ENCODE measurements around the gene OPRPN. TPM values are rescaled to one million over a fixed set of nuclear protein-coding genes. Genes with fewer than 3 reads are reported as not detected.

OPRPN gene
- total and polyA plus RNA-seq, 2 of the 4 experiments (the other 2 are of a cell fraction) = not detected

DNA sequence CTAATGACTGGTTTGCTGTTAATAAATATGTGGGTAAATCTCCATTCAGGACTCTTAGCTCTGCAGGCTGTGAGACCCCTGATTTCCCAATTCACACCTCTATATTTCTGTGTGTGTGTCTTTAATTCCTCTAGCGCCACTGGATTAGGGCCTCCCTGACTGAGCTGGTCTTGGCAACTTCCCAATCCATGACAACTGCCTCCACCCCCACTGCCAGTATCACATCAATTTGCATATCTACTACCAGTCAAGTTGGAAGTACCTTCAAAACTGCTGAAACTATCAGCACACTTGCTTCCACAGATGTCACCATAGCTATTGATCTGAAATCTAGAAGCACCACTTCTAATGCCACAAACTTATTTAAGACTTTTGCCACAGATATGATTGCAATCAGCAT, 27.6 kb downstream of the OPRPN start:
- Histone ChIP-seq H3K36me3 (ENCODE audit: control insufficient read depth, insufficient read depth, low read length) (no peaks in the 10 kb centered on the region), H3K4me2 (ENCODE audit: low read depth, low read length) (no peak overlapping the region), H3K4me3 (ENCODE audit: insufficient read depth, low read depth, low read length) (no peak overlapping the region), H2AK5ac (ENCODE audit: low read depth, low read length) (no peak overlapping the region), H2AFZ (replicated peaks; ENCODE audit: low read length, poor library complexity) (no peak overlapping the region), H3K9me3 (ENCODE audit: control insufficient read depth, insufficient read depth, low read length) (no peaks in the 10 kb centered on the region), H3K4me1 (ENCODE audit: control insufficient read depth, insufficient read depth, low read length) (no peaks in the 10 kb centered on the region), H3K9ac (ENCODE audit: low read depth, low read length) (no peak overlapping the region), H3K18ac (ENCODE audit: low read depth, low read length) (no peak overlapping the region), H3K14ac (replicated peaks; ENCODE audit: low read depth, low read length) (no peak overlapping the region), H3K27ac (ENCODE audit: insufficient read depth, low read length) (no peak overlapping the region), H4K8ac (ENCODE audit: low read depth in 2 of 2, low read length in 2 of 2) (no peak overlapping the region), H2AK9ac (replicated peaks; ENCODE audit: low read depth, low read length, poor library complexity) (no peak overlapping the region), H3K27me3 (ENCODE audit: control insufficient read depth, insufficient read depth, low read length) (no peaks in the 10 kb centered on the region), H2BK5ac (ENCODE audit: low read depth, low read length, poor library complexity, severe bottlenecking) (no peak overlapping the region), H4K5ac (ENCODE audit: low read depth, low read length) (no peak overlapping the region), H3K4ac (ENCODE audit: low read depth, low read length) (no peak overlapping the region), H3K23ac (ENCODE audit: low read depth, low read length) (no peak overlapping the region), H3K56ac (ENCODE audit: extremely low read depth, insufficient read depth, low read length) (no peak overlapping the region), H2BK120ac (ENCODE audit: low read depth, low read length) (no peak overlapping the region), H4K91ac (ENCODE audit: insufficient read depth, low read depth, low read length) (no peak overlapping the region), H2BK15ac (ENCODE audit: low read depth, low read length) (no peak overlapping the region), H3K9me1 (ENCODE audit: insufficient read depth, low read length) (no peaks in the 10 kb centered on the region), H4K20me1 (ENCODE audit: insufficient read depth, low read length) (no peaks in the 10 kb centered on the region), H2BK20ac (ENCODE audit: low read depth, low read length) (no peak overlapping the region), H3K79me1 (ENCODE audit: low read depth in 1 of 2, low read length in 2 of 2) (no peaks in the 10 kb centered on the region)
- in situ Hi-C loops (cut with MboI; ENCODE audit: low sequenced_read_pairs) = no loop called here
- ChIA-PET CTCF (no interaction called here), POLR2A (ENCODE audit: unreplicated experiment) (no interaction called here)
- WGBS, 2 experiments (ENCODE audit: extremely low coverage in 2 of 2, insufficient read length in 1 of 2) = no CpG with 5 or more reads among the region's 1 CpG
- no TSS peak for BruUV-seq (replicated peaks)
- ATAC-seq (ENCODE audit: low read depth) = no peak
- DNase-seq = no peak
- no peak for TF ChIP-seq SMC3 (IDR thresholded peaks at IDR 0.05; ENCODE audit: low read depth, low read length)
- dilution Hi-C loops (cut with HindIII; ENCODE audit: low sequenced_read_pairs, unreplicated experiment) = no loop called here
- intact Hi-C loops (cut with micrococcal nuclease) = no loop called here

Data from IMR-90 (cell line).